Choroid plexus epithelial cell (primary cell): ENCODE measurements around the gene FKBP2.

Source experiments
- DNase-seq: peaks from one replicate; pipeline ENCODE4 v3.0.0-alpha.2; 2010; ENCODE audit warnings: low read depth
- H3K4me3 ChIP-seq: 2 replicates; pipeline ENCODE4 v1.5.1; 2011; ENCODE audit warnings: low read depth, mild to moderate bottlenecking, control low read depth, low read length, moderate library complexity
- CTCF ChIP-seq: conservative IDR thresholded peaks from 2 replicates; pipeline ENCODE4 v1.5.1; 2011; ENCODE audit warnings: low read depth, mild to moderate bottlenecking, control low read depth, inconsistent platforms, low read length, moderate library complexity

Gene FKBP2

GRCh38 chr11:64253481-64253880, 12.6 kb downstream of the FKBP2 start:
- no peak for TF ChIP-seq CTCF
- no peak for DNase-seq
- no peak overlapping the region for H3K4me3 ChIP-seq

- DNase-seq: no peak
- H3K4me3 ChIP-seq: no peak overlapping the region
- TF ChIP-seq CTCF: no peak
Measured at GRCh38 chr11:64254326-64254725, 13.4 kb downstream of the FKBP2 start.

- no peak for TF ChIP-seq CTCF
- no peak overlapping the region for H3K4me3 ChIP-seq
- no peak for DNase-seq
Measured at GRCh38 chr11:64255135-64256128, 14.5 kb downstream of the FKBP2 start.

- no peak for TF ChIP-seq CTCF
- H3K4me3 ChIP-seq: no peak overlapping the region
- no peak for DNase-seq
Measured at GRCh38 chr11:64256300-64256699, 15.4 kb downstream of the FKBP2 start.

- no peak for DNase-seq
- no peak for TF ChIP-seq CTCF
- H3K4me3 ChIP-seq: no peak overlapping the region
Measured at GRCh38 chr11:64258356-64258755, 17.5 kb downstream of the FKBP2 start.

- H3K4me3 ChIP-seq: no peak overlapping the region
- no peak for TF ChIP-seq CTCF
- DNase-seq: no peak
Measured at GRCh38 chr11:64258946-64259532, 18.1 kb downstream of the FKBP2 start.
